SH-SY5Y (cell line): ENCODE measurements around the gene UNC5C.

Experiments
- GATA2 ChIP-seq: IDR thresholded peaks from 2 replicates; pipeline ENCODE4 v1.6.1; 2011; ENCODE audit warnings: mild to moderate bottlenecking, low read depth, low read length
- GATA3 ChIP-seq: IDR thresholded peaks from 2 replicates; pipeline ENCODE4 v1.6.1; 2011; ENCODE audit warnings: low read depth, mild to moderate bottlenecking, low read length, moderate library complexity

Gene UNC5C

GRCh38 chr4:95539106-95539505, 9.7 kb downstream of the UNC5C start:
- no peak for TF ChIP-seq GATA3
- peak; percentile 34 for TF ChIP-seq GATA2

GRCh38 chr4:95537863-95538488, 10.8 kb downstream of the UNC5C start:
- TF ChIP-seq GATA3 (no peak), GATA2 (no peak)

- TF ChIP-seq GATA2 (no peak), GATA3 (no peak)
Observed at GRCh38 chr4:95537191-95537590, 11.6 kb downstream of the UNC5C start.

GRCh38 chr4:95536650-95537049, 12.1 kb downstream of the UNC5C start:
- no peak for TF ChIP-seq GATA2
- TF ChIP-seq GATA3 = no peak

- TF ChIP-seq GATA3 = no peak
- no peak for TF ChIP-seq GATA2
Observed at GRCh38 chr4:95535180-95535579, 13.6 kb downstream of the UNC5C start.

DNA sequence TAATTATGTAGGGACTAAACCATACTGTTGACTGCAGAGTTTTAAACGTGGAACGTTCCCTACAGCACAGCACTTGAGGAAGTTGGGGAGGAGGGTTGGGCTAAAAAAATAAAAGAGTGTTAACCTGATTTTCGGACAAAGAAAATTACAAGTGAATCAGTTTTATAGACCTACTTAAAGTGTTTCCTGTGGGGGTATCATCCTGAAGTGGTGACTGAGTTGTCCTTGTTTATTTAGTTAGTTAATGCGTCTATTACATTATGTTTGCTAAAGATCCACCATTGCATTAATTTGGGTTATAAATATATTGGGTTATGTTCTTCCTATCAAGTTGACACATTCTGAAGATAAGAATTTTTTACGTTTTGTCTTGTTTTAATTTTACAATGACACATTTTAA, 14.7 kb downstream of the UNC5C start:
- TF ChIP-seq GATA3 (no peak), GATA2 (no peak)

DNA sequence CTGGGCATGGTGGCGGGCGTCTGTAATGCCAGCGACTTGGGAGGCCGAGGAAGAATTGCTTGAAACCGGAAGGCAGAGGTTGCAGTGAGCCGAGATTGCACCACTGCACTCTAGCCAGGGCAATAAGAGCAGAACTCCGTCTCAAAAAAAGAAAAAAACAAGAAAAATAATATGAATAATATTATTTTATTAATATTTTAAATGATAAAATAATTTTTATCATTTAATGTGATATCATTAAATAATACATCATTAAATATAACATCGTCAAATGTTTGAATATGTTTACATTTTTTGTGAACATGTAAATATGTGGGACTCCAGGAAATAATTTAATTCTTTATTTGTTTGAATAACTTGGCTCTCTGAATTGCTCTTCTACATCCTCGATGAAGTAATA, 15.5 kb downstream of the UNC5C start:
- TF ChIP-seq GATA2 (no peak), GATA3 (no peak)

DNA sequence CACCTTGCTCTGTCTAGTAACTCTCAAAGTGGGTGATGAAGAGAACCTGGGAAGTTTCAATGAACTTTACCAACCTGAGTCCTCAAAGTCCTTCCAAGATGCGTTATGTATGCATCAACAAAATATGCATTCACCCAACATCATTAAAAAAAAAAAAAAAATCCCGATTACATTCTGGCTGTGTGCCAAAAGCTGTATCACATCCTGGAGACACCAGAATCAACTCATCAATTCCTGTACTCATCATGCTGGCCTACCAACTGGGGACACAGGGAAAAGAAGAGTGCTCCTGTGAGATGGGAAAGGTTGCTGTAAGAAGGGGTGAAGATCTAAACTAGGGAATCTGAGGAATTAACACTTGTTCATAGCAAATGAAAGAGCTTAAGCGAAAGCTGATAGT, 16.5 kb downstream of the UNC5C start:
- TF ChIP-seq GATA2 (no peak), GATA3 (no peak)

- no peak for TF ChIP-seq GATA2
- TF ChIP-seq GATA3 = no peak
Observed at GRCh38 chr4:95531141-95531540, 17.6 kb downstream of the UNC5C start.

DNA sequence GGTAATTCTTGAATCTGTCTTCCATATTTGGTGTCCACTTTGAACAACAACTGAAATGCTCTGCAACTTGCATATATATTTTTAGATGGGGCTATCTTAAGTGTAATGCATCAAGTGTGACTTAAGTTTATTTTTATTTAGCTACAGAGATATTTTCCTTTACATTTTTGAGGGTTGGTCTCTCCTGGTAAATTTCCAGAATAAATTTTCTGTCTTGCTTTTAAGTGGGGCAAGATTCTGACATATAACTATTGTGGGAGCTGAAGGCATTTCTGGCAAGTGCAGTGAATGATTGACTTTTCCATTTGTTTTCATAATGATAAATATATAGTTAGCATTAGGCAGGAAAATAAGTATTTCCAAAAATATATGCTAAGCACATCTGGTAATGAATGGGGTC, 18.8 kb downstream of the UNC5C start:
- TF ChIP-seq GATA2 (no peak), GATA3 (no peak)

DNA sequence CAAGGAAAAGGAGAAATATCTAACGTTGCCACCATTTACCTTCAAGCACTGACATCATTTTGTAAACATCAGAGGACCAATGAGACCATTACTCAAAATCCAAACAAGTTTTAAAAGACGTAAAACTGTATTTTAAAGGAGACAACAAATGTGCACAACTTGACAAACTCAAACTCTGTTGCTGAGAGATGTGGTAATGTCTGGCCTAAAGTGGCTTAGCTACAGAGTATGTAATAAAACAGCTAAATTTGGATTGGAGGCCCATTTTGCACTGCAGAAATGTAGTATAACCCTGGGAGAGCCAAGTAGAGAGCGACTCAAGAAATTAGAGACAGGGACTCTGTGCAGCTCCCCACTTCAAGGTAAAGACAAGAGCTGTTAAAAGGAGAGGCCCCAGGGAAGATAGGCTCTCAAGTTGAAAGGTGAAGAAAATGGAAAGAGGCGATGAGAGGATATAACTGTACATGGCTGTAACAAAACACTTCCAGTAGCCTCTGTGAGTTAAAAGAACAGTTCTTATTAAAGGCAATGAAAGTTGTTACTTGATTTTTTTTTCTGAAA, 20.3 kb downstream of the UNC5C start:
- TF ChIP-seq GATA2 (no peak), GATA3 (no peak)

DNA sequence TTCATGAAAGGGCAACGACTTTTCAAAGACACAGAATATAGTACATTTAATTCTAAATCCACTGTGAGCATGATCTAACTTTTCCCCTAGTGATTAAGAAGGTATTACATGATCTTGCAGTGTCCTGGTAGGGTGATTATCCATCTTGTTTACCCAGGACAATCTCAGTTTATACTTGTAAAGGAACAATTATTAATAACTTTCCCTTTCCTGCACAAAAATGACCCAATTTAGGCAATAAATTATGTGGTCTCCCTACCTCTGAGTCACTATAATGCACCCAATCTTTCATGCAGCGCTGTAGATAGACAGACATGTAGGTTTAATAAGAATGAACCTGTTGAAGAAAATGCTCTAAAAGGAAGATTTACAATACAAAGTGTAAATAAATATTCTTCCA, 22.7 kb downstream of the UNC5C start:
- TF ChIP-seq GATA3 (no peak), GATA2 (no peak)

DNA sequence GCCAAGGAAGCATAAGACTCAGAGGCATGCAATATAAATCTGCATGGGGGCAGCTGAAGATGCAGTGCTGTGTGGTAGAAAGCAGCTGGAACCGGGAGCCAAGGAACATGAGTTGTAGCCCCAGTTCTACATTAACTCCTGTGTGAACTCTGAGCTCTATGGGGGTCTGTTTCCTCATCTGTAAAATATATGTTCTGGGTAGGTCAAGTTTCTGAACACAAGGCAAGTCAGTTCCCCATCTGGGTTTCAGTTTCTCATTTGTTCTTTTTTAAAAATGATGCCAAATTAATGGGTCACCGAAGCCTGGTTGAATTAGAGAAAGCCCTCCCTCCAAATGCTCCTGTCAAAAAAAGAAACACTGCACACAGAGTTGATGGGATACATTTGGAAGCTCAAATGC, 24.0 kb downstream of the UNC5C start:
- no peak for TF ChIP-seq GATA3
- TF ChIP-seq GATA2 = no peak

GRCh38 chr4:95524184-95524583, 24.6 kb downstream of the UNC5C start:
- TF ChIP-seq GATA3 = peak; percentile 87
- TF ChIP-seq GATA2 = peak; percentile 93

GRCh38 chr4:95522682-95523530, 25.9 kb downstream of the UNC5C start:
- TF ChIP-seq GATA2 = no peak
- no peak for TF ChIP-seq GATA3
